HG02852 (cell line): Measurements from ENCODE around the gene EXOSC3.
"Not testable (repeated sequence)": the region's sequence is repeated elsewhere in the genome, so short reads cannot be mapped to it uniquely, and the experiment has no call there.

Experiments
- ATAC-seq: cut with Tn5 transposase; IDR thresholded peaks from one replicate; pipeline ENCODE4 v1.9.1; 2021; ENCODE audit warnings: mild to moderate bottlenecking, moderate library complexity; ENCODE audit not compliant: unreplicated experiment

The EXOSC3 gene

DNA sequence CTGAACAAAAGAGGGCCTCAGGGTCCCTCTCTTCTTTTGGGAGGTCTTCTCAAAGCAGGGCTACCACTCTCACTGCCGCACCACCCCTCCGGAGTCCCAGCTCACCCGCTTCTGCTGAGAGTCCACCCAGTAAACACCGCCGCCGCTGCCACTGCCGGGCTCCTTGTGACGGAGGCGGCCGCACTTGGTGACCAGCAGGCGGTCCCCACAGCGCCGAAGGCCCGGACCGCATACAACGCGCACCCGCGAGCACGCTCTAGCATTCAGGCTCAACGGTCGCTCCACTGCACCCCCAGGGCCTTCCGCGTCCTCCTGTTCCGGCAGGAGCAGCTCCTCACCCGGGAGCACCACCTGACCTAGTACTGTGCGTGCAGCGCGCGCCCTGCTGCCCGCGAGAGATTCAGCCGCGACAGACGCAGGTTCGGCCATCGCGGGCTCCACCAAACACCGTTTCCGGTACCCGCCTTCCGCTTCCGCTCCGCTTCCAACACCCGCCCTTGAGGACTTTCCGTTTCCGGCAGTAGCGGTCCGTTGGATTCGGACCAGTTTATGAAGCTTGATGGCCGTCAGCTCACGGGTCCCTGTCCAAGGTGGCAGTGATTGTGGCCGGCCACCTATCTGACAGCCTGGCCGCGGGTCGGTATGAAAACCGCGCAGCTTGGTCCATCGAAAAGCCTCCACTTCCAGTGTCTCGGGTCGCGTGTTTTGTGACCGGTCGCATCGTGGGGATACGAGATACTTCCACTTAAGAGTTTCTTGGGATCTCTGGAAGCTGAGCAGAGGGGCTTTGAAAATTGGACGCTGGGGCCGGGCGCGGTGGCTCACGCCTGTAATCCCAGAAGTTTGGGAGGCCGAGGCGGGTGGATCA is at the start of gene EXOSC3:
Gene EXOSC3 (minus strand): TSS at position 449 of the 868 bp plus-strand sequence. CDS start 20 bp downstream, at position 429.
- ATAC-seq: peak; percentile 94

DNA sequence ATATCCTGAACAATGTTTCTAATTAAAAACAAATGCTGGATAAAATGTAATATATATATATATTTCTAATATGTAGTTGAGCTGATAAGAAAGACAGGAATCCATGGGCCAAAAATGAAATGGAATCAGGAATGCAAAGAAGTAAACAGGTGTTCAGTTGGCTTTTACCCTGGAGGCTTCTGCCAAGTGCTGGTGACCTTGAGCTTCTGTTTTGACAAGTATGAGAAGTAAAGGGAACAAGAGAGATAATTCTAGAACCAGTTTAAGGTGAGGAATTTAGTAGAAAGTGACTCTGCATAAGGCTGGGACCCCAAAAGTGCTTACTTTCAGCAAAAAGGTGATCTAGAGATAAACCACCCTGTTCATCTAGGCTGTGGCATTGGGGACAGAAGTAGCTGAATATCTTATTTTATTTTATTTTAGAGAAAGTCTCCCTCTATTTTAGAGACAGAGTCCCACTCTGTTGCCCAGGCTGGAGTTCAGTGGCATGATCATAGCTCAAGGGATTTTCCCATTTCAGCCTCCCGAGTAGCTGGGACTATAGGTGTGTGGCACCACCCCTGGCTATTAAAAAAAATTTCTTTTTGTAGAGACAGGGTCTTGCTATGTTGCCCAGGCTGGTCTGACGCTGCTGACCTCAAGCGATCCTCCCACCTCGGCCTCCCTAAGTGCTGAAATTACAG is 42.8 kb upstream of the EXOSC3 start:
- ATAC-seq: no peak

DNA sequence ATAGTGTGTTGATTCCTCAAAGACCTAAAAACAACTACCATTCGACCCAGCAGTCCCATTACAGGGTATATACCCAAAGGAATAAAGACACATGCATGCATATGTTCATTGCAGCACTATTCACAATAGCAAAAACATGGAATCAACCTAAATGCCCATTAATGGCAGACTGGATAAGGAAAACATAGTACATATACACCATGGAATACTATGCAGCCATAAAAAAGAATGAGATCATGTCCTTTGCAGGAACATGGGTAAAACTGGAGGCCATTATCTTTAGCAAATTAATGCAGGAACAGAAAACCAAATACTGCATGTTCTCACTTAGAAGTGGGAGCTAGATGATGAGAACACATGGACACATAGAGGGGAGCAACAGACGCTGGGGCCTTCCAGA is 40.3 kb upstream of the EXOSC3 start:
- ATAC-seq: not testable (repeated sequence)

DNA sequence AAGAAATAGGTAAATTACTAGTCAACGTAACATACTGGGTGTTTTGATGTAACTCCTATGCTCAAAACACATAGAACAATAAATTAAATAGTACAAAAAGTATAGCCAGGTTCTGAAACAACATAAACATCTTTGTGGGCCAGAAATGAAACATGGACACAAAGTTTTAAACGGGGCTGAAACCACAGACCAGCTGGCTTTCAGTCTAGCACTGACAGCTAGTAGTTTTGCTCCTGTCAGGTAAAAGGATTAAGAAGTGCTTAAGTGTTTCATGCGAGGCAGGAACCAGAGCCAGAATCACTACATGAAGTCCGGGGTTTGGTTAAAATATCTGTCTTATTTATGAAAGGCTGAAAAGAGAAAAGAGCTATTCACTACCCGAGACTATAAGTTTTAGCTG is 35.3 kb upstream of the EXOSC3 start:
- no peak for ATAC-seq

DNA sequence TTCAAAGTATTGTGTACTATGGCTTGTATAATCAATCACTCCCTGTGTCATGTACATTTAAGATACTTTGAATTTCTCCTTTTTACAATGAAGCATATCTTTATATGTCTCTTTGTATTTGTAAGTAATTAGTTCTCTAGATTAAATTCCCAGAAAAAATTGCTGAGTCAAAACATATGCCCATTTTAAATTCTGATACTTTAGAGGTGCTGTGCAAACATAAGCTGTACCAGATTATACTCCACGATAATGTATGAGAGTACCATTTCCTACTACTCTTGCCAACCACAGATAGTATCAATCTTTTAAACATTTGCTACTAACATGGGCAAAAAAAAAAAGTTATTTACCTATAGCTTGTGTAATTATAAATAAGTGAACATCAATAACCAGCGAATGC is 34.0 kb upstream of the EXOSC3 start:
- no peak for ATAC-seq

DNA sequence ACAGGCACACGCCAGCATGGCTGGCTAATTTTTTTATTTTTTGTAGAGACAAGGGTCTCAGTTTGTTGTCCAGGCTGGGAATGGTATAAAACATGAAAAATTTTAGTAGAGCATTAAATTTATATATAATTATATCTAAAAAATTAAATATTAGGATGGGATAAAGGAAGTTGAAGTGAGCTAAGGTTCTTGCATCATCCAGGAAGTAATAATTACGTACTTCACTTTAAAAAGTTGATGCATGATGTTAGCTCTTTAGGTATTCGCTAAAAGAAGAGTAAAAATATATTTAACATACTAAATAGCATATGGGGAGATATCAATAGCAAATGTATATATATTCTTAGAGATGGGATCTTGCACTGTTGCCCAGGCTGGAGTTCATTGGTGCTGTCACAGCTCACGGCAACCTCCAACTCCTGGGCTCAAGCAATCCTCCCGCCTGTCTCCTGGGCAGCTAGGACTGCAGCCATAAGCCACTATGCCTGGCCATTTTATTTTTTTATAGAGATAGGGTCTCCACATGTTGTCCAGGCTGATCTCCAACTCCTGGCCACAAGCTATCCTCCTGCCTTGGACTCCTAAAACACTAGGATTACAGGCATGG is 28.0 kb upstream of the EXOSC3 start:
- ATAC-seq: no peak

DNA sequence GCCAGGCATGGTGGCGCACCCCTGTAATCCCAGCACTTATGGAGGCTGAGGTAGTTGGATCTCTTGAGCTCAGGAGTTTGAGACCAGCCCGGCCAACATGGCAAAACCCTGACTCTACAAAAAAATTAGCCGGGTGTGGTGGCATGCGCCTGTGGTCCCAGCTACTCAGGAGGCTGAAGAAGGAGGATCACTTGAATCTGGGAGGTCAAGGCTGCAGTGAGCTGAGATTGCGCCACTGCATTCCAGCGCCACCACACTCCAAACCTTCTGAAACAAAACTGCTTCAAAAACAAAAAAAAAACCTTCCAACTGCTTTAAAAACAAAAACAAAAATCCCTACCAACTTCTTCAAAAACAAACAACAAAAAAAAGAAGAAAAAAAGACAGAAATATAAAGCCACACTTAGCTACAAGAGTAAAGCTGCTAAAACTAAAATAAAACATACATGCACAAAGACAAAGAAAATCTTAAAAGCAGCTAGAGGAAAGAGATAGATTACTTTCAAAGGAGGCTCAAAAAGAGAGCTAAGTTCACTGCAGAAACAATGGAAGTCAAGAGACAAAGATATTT is 27.1 kb upstream of the EXOSC3 start:
- ATAC-seq: no peak

DNA sequence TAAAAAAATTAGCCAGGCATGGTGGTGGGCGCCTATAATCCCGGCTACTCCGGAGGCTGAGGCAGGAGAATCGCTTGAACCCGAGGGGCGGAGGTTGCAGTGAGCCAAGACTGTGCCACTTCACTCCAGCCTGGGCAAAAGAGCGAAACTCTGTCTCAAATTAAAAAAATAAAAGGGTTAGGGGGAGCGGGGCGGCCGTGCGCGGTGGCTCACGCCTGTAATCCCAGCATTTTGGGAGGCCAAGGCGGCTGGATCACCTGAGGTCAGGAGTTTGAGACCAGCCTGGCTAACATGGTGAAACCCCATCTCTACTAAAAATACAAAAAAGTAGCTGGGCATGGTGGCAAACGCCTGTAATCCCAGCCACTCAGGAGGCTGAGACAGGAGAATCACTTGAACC is 24.8 kb upstream of the EXOSC3 start:
- not testable (repeated sequence) for ATAC-seq

DNA sequence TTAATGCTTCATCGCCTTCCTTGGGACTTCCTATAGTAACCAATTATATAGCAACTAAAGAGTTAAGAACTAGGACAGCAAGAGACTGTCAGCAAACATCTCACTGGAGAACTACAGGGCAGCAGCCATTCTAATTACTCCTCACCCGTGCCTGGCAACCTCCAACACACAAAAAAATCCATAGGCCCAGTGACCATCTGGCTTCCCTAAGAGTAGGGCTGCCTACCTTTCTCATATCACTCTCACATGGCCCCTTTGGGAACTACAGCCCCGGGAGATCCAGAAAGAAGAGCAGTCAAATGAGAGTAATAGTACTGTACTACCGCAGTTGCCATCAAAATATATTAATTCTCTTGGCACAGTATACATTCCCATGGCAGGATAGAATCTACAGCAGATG is 21.4 kb upstream of the EXOSC3 start:
- ATAC-seq: no peak

DNA sequence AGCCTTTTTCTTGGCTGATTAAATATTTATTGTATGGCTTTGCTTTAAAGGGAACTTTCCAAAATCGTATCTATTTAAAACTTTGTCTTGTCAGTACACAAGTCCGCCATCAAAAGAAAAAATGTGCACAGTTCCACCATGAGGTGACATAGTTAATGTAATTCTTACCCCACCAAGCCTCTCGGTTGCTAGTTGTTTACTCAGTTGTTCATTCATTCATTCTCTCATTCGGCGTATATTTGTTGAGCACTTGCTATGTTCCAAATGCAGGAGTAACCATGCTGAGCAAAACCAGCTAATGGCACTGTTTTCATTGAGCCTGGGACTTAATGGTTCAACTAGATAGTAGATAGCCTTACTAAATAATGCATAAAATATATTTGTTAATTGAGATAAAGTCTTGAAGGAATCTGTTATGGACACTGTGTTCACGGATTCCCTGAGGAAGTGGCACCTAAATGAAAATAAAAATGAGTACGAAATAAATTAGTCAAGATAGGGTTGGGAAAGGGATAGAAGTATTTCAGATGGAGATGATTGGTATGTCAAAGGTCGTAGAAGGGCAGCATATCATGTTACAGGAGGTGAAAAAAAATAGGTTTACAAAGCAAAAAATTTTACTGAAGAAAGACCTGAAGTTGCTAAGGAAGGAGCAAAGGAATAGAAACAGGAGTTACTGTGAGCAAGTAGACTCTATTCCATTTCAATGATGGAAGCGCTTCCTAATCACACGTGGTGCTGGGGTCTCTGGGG is 17.3 kb upstream of the EXOSC3 start:
- ATAC-seq: no peak

DNA sequence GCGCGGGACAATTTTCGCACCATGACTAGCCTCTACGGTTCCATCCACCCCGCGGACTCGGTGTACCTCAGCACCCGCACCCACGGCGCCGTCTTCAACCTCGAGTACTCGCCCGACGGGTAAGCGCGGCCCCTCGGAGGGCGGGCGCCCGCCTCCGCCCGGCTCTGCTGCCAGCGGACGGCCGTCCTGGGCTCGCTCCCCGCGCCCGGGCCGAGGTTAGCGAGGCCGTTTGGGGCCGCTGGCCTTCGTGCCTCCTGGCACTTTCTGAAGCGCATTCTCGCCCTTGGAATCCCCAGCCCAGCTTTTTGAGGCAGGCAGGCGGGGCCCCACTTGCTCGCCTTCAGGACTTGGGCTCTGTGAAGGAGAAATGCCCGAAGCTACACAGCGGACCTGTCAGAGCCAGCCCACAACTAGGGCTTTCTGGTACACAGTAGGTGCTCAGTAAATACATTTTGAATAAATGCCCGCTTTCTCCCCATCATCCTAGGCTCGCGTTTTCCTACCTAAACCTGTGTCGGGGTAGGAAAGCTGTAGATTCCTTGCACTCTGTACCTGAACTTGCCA is 16.5 kb upstream of the EXOSC3 start:
- ATAC-seq: peak; percentile 48

DNA sequence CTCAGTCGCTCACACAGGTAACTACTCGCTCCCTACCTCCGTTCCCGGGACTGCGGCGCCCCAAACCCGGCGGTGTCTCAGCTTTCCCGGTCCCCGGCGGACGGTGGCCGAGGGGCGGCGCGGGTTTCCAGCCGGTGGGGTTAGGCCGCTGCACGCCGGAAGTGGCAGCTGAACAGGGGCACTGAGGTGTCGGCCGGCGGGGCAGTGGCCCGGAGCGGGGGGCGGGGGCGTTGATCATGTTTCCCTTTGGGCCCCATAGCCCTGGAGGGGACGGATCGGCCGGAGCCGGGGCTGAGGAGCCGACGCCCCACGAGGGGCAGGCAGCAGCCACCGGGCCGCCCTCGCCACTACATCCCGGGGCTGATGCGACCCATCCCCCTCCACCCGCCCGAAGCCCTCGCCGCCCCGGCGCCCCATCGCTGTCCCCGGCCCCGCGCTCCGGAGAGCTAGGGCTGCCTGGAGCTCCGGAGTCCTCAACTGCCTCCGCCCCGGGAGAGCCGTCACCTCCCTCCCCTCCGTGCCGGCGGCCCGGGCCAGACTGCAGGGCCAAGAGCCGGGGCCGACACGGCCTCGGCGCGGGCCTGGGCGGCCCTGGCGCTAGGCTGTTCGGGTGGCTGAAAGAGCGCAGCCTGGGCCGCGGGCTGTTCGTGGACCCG is 15.9 kb upstream of the EXOSC3 start, which contains the start of gene DCAF10:
Gene DCAF10 (plus strand): TSS at position 167 of the 656 bp plus-strand sequence. CDS start 70 bp downstream, at position 237.
- ATAC-seq: peak; percentile 74

DNA sequence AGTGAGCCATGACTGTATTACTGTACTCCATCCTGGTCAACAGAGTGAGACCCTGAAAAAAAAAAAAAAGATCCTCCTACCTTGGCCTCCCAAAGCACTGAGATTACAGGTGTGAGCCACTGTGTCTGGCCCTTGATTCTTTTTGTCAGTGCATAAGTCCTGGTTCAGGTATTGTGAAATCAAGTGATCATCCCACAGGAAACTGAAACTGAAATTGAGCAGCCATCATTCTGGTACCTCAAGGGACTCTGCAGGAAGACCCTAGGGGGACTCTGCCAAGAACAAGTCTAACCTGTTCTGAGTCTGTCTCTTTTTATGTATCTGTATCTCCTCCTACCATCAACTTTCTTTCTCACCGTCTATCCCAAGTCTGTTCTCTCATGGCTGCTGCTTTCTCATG is 13.8 kb upstream of the EXOSC3 start:
- no peak for ATAC-seq

DNA sequence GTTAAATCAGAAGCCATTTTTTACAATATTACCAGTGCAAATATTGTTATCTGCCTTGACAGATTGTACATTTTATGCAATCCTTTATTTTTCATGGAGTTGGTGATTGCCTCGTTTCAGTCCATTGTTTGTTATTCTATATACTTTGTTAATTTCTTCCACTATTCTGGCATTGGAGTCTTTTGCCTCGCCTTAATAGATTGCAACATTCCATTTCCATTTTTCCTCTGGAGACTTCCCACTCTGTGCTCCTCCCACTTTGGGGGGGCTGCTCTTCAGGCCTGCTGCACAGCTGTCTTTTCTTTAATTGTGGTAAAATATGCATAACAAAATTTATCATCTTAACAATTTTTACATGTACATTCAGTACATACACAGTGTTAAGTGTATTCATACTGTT is 11.4 kb upstream of the EXOSC3 start:
- ATAC-seq: no peak

DNA sequence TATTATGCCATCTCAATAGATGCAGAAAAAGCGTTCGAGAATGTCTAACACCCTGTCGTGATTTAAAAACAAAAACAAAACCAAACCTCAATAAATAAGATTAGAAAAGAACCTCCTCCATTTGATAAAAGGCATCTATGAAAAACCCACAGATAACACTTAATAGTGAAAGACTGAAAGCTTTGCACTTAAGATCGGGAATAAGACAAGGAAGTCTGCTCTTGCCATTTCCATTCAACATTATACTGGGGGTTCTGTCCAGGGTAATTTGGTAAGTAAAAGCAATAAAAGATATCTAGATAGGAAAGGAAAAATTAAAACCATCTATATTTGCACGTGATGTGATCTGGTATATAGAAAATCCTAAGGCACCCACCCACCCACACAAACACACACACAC is 7.3 kb upstream of the EXOSC3 start:
- ATAC-seq: no peak

DNA sequence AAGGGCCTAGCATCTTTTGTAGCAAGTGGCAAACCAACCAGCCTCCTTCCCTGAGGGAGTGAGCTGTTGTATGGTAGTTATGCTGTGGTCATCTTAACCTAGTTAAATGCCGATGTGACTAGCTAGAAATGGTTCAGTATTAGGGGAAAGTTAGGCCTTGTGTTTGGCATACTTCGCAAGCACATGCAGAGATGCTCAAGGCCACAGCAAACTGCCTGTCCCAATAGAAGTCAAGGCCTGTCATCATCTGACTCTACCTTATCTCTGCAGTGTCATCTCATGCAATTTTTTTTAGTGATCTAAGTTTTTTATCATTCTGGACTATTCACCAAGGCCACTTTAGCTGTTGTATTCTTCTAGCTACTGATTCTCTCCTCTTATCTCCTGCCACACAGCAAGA is 5.2 kb upstream of the EXOSC3 start:
- ATAC-seq: no peak

DNA sequence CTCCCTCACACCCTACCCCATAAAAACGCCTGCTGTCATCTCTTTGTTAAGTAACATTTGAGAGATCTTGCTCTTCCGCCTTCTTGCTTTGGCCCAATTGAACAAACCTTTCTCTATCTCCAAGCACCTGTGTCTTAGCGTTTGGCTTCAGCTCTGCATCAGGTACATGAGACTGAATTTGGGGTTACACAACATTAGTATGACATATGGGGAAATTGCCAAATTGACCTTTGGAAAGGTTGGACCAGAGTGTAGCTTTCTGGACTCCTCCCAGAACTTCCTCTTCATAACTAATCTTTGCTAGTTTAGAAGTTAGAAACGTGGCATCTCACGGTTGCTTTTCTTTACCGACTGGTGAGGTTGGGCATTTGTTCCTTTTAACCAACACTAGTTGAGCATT is 3.5 kb upstream of the EXOSC3 start:
- ATAC-seq: no peak

DNA sequence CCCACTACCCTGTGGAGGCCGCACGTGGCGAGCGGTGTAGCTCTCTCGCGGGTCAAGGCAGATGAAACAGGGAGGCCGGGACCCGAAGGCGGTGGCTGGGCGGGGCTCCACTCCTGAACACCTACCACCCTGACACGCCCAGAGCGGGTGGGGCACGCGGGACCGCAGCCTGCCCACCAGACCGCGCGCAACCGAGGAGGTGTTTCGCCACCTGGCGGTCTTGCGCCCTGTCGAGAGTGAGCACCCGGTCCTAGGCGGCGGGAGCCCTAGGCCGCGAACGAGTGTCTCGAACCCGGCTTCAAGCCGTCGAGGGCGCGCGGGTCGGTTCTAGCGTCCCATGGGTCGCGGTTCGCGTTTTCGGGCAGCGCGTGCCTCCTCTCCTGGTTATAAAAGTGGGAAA is 2.2 kb upstream of the EXOSC3 start:
- ATAC-seq: no peak

DNA sequence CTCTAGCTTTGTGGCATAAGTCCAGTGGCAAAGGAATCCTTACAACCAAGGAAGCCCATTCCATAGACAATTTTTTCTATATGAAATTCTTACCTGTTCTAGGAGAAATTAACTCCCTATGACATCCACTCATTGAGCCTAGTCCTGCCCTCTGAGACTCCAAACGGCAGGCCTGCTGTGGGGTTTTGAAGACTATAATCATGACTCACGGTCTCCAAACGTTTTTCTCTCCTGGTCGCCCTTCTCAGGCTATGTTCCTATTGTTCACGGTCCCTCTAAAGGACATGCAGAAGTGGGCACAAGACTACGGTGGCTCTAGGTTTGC is 611 bp downstream of the EXOSC3 start:
- no peak for ATAC-seq

DNA sequence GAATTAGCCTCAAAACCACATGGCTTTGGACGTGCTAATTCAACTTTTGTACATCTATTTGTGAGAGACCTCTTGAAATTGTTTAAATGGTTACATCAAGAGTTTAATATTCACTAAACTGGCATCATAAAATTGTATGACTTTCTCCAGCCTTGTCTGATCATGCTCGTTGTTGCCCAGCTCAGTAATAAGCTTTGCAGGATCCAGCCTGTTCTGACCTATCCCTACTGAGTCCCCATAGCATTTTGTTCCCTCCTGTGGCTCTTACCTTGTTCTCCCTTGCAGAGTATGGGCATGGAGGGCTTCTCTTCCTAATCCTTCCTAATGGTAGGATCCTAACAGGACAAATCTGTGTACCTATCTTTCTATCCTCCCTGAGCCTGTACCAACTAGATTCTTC is 6.3 kb downstream of the EXOSC3 start:
- ATAC-seq: no peak
